Anterior cingulate cortex (tissue), 58 donors: Measurements from ENCODE around the gene PHF13.
"Not testable (repeated sequence)": the region's sequence is repeated elsewhere in the genome, so short reads cannot be mapped to it uniquely, and the experiment has no call there.

Source experiments
- DNase-seq, 58 donors: peaks; one replicate each; lab custom pipeline; 2025; lab: John Stamatoyannopoulos, UW

The PHF13 gene

GRCh38 chr1:6585841-6586240, 27.7 kb upstream of the PHF13 start:
- no peak for DNase-seq

DNA sequence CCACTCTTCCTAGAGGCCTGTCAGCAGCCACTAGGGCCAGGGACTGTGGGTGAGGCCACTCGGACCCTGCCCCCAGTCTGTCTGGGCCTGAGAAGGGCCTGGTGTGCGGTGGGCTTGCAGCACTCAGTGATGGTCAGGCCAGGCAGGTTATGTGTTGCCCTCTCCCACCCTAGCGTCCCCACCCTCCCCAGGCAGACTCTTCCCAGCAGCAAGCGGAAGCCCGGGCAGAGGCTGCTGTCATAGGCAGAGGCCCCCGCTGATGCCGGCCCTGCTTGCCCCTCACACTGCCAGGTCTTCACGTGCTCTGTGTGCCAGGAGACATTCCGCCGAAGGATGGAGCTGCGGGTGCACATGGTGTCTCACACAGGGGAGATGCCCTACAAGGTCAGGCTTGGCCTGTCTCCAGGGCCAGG, 27.1 kb upstream of the PHF13 start:
- DNase-seq = no peak

GRCh38 chr1:6587261-6588005, 26.1 kb upstream of the PHF13 start:
- peak in 56 of 58 donors; percentile 12 to 91 (median 72) for DNase-seq

- no peak for DNase-seq
Observed at GRCh38 chr1:6588128-6588892, 25.2 kb upstream of the PHF13 start.

- DNase-seq = no peak
Observed at GRCh38 chr1:6588893-6589520, 24.5 kb upstream of the PHF13 start.

DNA sequence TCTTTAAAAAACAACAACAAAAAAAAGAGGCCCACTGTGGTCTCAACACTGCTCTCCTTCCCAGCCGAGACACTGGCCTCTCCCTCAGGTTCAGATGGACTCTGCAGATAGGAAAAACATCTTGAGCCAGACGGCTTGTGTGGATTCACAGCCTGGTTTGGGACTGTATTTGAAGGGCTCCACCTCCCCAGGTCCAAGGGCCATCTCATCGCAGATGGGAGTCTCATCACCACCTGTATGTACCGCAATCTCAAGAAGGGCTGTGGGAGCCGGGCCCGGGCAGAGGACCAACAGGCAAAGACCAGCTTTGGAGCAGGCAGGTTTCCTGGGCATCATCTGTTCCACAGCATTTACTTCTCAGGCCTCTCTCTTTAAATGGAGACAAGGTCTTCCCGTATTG, 23.5 kb upstream of the PHF13 start:
- DNase-seq = no peak

- peak in 21 of 58 donors; percentile 17 to 66 (median 32) for DNase-seq
Observed at GRCh38 chr1:6591222-6591621, 22.3 kb upstream of the PHF13 start.

DNA sequence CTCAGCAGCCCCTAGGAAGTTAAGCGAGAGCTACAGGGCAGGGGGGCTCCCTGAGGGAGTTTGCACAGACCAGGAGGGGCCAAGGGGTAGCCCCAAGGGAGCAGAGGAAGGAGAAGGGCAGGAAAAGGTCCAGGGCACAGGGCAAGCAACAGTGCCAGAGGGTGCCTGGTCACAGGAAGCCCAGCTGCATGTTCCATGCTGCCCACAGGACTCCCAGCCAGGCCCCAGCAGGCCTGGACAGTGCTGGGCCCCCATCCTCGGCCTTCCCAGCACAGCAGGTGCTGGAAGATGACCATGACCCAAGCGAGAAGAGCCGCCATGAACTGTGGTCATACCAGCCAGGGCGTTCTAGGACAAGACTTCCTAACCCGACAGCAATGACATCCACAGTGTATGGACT, 21.9 kb upstream of the PHF13 start:
- DNase-seq = no peak

- DNase-seq = no peak
Observed at GRCh38 chr1:6592441-6592840, 21.1 kb upstream of the PHF13 start.

DNA sequence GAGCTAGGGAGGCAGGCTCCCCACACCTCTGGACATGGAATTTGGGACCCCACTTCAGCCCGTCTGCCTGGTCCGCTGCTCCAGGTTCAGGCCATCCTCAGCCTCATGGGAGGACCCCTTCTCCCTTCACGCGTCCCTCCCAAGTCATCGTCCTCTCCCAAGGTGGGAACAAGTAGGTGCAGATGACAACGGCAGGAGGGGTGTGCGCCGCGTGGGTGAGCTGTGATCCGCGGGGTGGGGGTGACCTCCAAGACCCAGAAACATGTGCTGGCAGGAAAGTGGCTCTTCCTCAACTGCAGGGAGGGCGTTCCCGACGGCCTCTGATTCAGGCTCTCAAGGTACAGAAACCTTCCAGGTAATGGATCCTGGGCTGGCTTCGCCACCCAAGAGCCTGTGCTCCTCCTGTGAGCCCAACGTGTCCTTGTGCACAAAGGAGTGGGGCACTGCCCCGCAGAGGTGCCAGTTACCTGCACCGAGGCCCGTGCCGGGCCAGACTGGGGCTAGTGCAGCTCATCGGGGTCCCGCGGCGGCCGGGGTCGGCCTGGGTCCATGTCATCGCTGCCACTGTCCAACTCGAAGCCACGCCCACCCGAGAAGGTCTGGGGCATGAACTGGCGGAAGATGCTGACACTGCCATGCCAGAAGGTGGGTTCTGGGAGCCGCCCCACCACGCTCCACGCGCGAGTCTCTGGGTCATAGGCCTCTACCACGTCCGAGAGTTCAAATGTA, 20.5 kb upstream of the PHF13 start:
- DNase-seq = no peak

DNA sequence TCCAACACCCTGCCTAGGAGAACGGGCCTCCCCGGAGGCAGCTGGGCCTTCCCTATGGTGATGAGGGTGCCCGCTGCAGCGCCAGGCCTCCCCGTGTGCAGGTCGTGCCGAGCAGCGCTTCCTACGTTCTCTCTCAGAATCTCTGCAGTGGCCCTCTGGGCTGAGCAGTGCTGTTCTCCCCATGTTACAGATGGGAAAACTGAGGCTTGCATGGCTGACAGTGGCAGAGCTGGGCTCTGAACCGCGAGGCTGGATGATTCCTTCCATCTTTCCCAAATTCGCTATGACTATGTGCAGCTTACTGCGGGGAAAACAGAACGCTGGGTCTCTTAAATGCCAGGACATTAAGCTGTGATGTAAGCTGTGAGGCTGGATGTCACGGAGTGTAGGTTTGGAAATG, 19.7 kb upstream of the PHF13 start:
- DNase-seq = no peak

DNA sequence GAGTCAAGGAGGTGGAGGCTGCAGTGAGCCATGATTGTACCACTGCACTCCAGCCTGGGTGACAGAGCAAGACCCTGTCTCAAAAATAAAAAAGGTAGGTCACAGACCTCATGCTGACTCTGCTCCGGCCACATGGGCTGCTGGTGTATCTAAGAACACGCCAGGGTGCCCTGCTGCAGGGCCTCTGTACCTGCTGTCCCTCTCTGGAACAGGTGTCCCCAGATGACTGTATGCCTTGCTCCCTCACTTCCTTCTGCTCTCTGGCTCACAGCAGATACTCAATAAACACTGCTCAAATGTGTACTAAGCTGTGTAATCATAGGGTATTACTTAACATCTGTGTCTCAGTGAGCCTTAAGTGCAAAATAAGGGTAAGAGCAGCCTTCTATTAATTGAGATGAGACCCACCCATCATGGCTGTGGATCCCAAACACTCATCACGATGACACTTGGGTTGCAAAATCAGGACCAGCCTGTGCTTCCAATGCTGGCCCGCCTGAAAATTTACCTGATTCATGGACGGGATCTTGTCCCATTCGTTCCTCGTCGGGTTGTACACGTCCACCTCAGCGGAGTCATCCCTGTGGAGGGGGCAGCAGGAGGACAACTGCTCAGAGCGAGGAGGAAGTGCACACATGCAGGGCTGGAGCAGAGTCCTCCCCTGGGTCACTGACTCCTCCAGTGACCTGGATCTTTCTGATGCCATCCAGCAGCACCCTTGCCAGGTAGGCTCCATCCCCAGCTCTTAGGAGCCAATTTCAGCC, 18.4 kb upstream of the PHF13 start:
- no peak for DNase-seq

DNA sequence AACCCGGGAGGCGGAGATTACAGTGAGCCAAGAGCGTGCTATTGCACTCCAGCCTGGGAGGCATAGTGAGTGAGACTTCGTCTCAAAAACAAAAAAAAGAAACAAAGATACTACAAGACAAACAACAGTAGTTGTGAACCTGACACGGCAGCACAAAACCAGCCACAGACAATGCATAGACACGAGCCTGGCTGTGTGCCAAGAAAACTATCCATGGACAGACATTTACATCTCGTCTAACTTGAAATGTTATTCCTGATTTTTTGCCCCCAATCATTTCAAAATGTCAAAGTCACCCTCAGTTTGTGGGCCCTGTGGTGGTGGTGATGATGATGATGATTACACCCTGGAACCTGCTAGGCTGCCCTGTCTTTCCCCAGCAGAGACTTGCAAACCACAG, 17.2 kb upstream of the PHF13 start:
- peak in 4 of 58 donors; percentile 18 to 53 (median 24) for DNase-seq

DNA sequence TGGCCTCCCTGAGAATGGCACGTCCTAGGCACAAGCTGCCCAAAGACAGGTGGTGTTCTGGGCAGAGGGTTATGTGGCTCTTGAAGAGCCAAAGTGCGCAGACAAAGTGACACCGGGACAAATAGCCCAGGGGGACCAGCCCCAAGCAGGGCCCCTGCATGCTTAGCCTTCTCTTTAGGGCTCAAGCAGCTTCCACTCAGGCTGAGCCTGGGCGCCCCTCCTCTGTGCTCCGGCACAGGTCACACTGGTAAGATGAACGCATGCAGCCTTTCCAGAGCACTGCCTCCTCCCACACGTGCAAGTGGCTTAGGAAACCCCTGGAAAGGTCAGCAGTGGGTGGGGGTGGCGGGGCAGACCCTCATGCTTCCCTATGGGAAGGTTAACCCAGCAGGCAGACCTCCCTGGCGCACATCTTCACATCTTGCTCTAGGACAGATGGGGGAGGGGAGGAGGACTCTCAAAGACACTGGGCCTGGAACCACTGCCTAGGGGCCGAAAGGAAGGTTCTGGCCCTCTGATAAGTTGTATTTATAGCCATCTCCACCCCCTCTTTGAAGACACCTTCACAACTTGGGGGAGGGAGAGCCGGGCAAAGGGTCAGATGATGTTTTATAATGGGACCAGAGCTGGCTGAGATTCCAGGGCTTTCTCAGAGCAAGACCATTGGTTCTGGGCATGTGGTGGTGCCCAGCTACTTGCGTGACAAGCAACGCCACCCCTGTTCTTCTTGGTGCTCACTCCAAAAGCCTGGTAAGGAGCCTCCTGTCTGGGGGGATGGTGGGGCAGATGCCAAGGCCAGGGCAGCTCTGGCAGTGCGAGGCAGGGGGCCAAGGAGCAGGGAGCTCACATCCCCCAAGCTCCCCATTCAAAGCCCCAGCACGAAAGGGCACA, 16.4 kb upstream of the PHF13 start:
- DNase-seq = no peak

- DNase-seq = no peak
Observed at GRCh38 chr1:6597777-6598131, 15.8 kb upstream of the PHF13 start.

- DNase-seq = peak in 1 of 58 donors; percentile 37
Observed at GRCh38 chr1:6599141-6599975, 14.2 kb upstream of the PHF13 start.

GRCh38 chr1:6599991-6600390, 13.5 kb upstream of the PHF13 start:
- not testable (repeated sequence) for DNase-seq

- peak in 3 of 58 donors; percentile 55 to 73 (median 66) for DNase-seq
Observed at GRCh38 chr1:6600410-6601048, 13.0 kb upstream of the PHF13 start.
